AG10803 (cell line): ENCODE data around the gene LIN7C.
"Not testable (repeated sequence)": the region's sequence is repeated elsewhere in the genome, so short reads cannot be mapped to it uniquely, and the experiment has no call there.

Experiments used
- DNase-seq: peaks from one replicate; pipeline ENCODE4 v3.0.0; 2010; ENCODE audit warnings: low read depth
- H3K4me3 ChIP-seq: 2 replicates; pipeline ENCODE4 v1.5.1; 2011; ENCODE audit warnings: mild to moderate bottlenecking, low read length, control low read depth
- TF ChIP-seq, protein P1 (sequence below): conservative IDR thresholded peaks from 2 replicates; pipeline ENCODE4 v1.5.1; 2011; ENCODE audit warnings: mild to moderate bottlenecking, low read length, control low read depth, inconsistent platforms

LIN7C gene

DNA sequence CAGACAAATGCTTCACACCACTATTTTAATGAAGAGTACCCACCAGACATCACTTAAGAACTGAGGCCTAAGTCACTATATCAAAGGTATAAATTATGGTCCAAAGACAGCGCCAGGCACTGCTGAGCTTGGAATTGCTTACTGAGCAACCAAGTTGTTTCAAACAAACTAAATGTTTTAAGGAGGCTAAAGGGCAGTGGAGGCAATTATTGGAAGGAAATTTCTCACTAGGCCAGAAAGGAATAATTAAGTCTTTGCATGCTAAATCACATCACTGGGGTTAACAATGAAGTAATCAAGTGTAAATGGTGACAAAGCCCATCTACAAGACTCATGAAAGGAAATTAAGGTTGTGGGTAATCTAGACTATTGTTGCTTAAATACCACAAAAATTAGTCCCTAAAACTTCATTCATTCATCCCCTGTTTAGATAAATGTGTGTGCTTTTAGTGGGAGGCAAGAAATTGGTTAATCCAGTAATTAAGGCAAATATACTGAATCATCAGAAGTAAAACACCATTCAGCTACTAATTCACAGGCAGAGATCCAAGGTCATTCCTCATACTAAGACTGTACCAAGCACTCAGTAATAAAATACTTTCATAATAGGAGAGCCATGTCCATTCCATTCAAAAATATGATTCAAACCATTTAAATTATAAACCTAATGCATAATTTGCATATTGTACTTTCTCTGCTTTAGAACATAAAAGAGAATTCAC is 55.2 kb downstream of the LIN7C start:
- H3K4me3 ChIP-seq = no peak overlapping the region
- DNase-seq = peak; percentile 64
- TF ChIP-seq, protein P1, sequence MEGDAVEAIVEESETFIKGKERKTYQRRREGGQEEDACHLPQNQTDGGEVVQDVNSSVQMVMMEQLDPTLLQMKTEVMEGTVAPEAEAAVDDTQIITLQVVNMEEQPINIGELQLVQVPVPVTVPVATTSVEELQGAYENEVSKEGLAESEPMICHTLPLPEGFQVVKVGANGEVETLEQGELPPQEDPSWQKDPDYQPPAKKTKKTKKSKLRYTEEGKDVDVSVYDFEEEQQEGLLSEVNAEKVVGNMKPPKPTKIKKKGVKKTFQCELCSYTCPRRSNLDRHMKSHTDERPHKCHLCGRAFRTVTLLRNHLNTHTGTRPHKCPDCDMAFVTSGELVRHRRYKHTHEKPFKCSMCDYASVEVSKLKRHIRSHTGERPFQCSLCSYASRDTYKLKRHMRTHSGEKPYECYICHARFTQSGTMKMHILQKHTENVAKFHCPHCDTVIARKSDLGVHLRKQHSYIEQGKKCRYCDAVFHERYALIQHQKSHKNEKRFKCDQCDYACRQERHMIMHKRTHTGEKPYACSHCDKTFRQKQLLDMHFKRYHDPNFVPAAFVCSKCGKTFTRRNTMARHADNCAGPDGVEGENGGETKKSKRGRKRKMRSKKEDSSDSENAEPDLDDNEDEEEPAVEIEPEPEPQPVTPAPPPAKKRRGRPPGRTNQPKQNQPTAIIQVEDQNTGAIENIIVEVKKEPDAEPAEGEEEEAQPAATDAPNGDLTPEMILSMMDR = no peak

GRCh38 chr11:27448184-27448540 is 58.4 kb downstream of the LIN7C start:
- not testable (repeated sequence) for DNase-seq, H3K4me3 ChIP-seq

DNA sequence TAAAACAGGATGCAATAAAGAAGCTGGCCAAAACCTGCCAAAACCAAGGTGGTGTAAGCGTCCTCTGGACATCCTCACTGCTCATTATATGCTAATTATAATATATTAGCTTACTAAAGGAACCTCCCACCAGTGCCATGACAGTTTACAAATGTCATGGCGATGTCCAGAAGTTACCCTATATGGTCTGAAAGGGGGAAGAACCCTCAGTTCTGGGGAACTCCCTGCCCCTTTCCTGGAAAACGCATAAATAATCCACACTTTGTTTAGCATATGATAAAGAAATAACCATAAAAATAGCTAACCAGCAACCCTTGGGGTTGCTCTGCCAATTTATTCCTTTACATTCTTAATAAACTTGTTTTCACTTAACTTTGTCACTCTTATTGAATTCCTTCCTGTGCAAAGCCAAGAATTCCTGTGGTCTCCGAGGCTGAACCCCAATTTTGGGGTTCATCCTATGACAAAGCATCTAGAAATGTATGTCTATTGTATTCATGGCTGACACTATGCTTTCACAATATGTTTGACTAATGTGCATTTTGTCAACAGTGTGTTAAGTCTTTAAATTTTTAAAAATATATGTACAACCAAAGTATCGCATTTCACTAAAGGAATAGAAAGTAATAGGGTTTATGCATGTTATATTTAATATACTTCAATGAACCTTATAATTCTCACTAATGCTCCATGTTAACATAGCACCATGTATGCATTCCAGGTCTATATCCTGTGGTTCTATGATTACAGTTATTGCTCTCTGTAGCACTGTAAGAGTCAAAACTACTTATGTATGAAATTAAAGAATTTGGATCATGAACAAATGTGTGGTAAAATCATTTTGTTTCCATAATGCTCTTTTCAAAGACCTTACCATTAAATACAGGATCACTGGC is 59.0 kb downstream of the LIN7C start:
- TF ChIP-seq, protein P1 = no peak
- peak; percentile 76 for DNase-seq
- no peak overlapping the region for H3K4me3 ChIP-seq

DNA sequence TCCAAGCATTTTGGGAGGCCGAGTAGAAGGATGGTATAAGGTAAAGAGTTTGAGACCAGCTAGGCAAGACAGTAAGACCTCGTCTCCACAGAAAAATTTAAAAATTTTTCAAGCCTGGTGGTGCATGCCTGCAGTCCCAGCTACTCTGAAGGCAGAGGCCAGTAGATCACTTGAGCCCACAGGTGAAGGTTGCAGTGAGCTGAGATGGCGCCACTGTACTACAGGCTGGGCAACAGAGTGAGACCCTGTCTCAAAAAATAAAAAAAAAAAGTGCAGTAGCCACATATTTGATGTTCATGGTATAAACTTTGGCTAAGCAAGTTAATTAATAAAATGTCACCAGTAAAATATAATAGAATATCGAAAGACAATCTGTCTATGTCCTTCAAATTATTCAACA is 60.9 kb downstream of the LIN7C start:
- TF ChIP-seq, protein P1 = no peak
- no peak for DNase-seq
- H3K4me3 ChIP-seq = no peak overlapping the region

DNA sequence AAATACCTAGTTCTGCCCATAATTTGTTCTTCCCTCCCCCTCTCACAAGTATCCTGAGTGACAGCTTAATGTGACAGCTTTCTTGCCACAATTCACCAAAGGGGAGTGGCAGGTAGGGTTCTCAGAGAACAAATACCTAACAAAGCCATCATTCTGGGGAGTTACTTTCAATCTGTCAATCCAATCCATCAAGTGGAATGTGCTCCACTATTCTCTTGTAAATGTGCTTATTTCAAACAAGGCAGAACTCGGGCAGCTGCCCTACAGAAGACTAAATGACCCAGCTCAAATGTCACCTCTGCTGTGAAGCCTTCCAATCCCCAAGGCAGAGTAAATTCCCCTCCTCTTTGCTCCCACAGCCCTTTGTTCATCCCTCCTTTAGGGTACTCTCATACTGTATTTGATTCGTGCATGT is 61.8 kb downstream of the LIN7C start:
- DNase-seq = no peak
- TF ChIP-seq, protein P1 = no peak
- no peak overlapping the region for H3K4me3 ChIP-seq
